ENCODE results near the gene DIP2A.

DIP2A gene, protein sequence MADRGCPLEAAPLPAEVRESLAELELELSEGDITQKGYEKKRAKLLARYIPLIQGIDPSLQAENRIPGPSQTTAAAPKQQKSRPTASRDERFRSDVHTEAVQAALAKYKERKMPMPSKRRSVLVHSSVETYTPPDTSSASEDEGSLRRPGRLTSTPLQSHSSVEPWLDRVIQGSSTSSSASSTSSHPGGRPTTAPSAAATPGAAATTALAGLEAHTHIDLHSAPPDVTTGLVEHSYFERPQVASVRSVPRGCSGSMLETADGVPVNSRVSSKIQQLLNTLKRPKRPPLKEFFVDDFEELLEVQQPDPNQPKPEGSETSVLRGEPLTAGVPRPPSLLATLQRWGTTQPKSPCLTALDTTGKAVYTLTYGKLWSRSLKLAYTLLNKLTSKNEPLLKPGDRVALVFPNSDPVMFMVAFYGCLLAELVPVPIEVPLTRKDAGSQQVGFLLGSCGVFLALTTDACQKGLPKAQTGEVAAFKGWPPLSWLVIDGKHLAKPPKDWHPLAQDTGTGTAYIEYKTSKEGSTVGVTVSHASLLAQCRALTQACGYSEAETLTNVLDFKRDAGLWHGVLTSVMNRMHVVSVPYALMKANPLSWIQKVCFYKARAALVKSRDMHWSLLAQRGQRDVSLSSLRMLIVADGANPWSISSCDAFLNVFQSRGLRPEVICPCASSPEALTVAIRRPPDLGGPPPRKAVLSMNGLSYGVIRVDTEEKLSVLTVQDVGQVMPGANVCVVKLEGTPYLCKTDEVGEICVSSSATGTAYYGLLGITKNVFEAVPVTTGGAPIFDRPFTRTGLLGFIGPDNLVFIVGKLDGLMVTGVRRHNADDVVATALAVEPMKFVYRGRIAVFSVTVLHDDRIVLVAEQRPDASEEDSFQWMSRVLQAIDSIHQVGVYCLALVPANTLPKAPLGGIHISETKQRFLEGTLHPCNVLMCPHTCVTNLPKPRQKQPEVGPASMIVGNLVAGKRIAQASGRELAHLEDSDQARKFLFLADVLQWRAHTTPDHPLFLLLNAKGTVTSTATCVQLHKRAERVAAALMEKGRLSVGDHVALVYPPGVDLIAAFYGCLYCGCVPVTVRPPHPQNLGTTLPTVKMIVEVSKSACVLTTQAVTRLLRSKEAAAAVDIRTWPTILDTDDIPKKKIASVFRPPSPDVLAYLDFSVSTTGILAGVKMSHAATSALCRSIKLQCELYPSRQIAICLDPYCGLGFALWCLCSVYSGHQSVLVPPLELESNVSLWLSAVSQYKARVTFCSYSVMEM (N-terminal part only)

DNA sequence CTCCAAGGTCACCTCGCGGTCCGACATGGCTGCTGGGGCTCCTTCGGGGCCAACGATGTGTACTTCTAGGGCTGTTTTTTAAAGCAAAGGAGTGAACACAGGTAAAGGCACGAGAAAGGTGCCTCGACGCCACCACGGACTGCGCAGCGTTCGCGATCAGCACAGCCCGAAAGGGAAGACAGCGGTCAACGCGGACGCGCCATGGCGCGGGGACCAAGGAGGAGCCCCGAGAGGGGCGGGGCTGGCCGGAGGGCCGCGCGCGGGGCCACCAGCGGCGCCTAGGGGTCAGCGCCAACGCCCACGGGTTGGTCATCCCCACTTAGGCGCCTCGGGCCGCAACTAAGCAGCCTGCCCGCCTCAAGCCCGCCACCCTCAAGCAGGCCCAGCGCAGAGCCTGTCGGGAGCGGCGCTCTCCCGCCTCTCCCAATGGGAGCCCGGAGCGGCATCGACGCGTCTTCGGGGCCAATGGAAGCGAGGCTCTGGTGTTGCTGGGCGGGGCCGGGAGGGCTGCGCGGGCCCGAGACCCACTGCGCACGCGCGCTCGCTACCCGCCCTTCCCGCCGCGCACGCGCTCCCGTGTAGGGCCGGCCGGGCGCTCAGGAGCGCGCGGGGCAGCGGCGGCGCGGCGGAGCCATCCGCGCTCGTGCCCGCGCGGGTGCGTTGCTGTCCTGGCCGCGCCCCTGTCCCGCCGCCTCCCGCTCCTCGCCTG is at the start of gene DIP2A:
Gene DIP2A (plus strand): TSS at position 577 of the 709 bp plus-strand sequence. CDS start 241 bp downstream, outside the sequence.
- DNase-seq (ENCODE audit: low spot score): peak; percentile 97

DNA sequence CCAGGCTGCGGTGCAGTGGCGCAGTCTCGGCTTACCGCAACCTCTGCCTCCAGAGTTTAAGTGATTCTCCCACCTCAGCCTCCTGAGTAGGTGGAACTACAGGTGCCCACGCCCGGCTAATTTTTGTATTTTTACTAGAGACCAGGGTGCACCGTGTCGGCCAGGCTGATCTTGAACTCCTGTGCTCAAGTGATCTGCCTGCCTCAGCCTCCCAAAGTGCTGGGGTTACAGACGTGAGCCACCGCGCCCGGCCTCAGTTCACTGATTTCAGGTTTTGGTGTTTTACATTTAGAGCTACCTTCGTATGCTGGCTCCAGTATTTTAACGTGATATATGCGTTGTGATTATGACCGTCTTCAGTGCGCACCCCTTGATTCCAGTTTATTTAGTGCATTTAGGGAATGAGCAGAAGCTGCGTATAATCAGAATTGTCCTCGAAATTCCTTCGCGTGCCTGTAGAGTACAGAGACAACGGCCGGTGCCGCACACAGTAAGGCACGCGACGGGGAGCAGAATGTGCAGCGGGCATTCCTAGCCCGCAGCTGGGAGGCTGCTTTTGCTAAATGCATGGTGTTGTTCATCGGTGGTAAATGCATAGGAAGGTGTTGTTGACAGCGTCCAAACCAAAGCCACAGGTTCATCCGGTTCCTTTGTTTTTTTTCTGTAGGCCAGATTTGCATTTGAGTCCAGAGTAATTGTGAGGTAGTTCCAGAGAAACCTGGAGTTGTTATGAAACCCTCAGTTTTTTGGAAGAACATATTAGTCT is 48.9 kb upstream of the DIP2A start:
- no peak for DNase-seq (ENCODE audit: low spot score)

DNA sequence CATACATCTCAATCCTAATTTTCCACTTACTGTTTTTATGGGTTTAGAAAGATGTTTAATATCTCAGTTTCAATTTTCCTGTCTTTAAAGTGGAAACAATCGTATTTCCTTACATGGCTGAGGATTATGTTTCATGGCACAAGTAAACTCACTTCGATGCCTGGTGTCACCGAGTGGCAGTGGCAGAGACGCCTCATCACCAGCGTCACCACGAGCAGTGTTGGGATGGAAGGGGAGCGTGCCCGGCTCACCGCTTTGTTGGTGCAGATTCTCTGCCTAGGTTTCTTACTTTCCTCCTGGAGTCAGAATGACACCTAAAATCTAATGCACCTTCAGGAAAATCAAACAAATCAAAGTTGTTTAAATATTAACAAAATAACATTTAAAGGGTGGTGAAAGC is 48.2 kb upstream of the DIP2A start:
- no peak for DNase-seq (ENCODE audit: low spot score)

DNA sequence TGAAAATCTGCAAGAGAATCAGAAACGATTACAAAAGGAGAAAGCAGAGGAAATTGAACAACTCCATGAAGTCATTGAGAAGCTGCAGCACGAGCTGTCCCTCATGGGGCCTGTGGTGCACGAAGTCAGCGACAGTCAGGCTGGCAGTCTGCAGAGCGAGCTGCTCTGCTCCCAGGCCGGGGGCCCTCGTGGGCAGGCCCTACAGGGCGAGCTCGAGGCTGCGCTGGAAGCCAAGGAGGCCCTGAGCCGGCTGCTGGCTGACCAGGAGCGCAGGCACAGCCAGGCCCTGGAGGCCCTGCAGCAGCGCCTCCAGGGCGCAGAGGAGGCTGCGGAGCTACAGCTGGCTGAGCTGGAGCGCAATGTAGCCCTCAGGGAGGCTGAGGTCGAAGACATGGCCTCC is 47.5 kb upstream of the DIP2A start:
- DNase-seq (ENCODE audit: low spot score): no peak

DNA sequence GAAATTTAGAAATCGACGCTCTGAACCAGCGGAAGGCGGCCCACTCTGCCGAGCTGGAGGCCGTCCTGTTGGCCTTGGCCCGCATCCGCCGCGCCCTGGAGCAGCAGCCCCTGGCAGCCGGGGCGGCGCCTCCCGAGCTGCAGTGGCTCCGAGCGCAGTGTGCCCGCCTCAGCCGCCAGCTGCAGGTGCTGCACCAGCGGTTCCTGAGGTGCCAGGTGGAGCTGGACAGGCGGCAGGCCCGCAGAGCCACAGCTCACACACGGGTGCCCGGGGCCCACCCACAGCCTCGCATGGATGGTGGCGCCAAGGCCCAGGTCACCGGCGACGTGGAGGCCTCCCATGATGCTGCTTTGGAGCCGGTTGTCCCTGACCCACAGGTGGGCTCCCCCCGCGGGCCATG is 47.0 kb upstream of the DIP2A start:
- no peak for DNase-seq (ENCODE audit: low spot score)

DNA sequence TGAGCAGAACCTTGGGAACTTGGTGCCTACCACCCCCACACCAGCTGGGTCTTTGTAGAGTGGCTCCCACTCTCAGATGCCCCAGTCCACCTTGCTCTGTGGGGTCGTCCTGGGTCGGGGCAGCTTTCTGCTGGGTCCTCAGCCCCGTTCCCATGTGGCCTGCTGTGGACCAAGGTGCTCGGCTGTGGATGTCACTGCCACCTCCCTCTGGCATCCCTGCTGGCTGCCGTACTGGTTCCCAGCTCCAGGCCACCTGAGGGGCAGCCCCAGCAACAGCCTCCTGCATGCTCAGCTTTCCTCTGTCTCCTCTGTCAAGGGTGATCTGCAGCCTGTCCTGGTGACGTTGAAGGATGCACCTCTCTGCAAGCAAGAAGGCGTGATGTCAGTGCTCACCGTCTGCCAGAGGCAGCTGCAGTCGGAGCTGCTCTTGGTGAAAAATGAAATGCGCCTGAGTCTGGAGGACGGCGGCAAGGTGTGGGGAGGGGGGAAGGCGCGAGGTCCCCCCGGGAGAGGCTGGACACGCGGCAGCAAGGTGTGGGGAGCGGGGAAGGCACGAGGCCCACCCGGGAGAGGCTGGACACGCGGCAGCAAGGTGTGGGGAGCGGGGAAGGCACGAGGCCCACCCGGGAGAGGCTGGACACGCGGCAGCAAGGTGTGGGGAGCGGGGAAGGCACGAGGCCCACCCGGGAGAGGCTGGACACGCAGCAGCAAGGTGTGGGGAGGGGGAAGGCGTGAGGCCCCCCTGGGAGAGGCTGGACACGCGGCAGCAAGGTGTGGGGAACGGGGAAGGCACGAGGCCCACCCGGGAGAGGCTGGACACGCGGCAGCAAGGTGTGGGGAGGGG is 45.9 kb upstream of the DIP2A start:
- no peak for DNase-seq (ENCODE audit: low spot score)

DNA sequence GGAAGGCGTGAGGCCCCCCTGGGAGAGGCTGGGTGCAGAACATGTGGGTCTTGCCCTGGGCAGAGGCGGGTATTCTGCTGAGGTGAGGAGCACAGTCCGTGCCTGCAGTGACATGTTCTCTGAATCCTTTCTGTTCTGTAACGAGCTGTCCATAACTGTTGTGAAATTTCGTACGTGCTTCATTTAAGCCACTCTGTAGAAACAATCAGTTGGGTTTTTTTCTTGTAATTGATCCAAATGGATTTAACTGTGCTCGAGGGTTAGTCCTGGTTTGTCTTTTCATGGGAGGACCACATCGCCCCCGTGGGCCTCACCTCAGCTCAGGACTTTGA is 45.4 kb upstream of the DIP2A start:
- no peak for DNase-seq (ENCODE audit: low spot score)

DNA sequence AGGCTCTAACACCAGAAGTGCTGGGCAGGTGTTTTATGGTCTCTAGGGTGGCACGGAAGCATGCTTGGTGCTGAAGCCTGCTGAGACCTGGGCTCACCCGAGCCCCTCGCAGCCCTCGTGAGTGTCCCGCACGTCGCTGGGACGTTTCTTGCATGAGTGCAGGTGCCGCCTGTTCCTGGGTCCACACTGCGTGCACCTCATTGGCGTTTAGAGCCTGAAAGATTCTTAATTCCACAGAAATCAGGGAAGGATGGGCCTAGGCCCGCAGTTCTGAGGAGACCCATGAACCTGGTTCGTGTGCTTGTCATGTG is 43.8 kb upstream of the DIP2A start:
- no peak for DNase-seq (ENCODE audit: low spot score)

DNA sequence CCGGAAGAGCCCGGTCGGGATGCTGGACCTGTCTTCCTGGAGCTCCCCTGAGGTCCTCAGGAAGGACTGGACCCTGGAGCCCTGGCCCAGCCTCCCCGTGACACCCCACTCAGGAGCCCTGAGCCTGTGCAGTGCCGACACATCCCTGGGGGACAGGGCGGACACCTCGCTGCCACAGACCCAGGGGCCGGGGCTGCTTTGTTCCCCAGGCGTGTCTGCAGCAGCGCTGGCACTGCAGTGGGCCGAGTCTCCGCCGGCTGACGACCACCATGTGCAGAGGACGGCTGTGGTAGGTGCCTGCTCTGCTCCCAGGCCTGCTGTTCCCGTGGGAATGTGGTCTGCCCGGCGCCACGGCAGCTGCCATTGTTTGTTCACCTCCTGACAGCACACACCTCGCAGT is 42.1 kb upstream of the DIP2A start:
- DNase-seq (ENCODE audit: low spot score): no peak

DNA sequence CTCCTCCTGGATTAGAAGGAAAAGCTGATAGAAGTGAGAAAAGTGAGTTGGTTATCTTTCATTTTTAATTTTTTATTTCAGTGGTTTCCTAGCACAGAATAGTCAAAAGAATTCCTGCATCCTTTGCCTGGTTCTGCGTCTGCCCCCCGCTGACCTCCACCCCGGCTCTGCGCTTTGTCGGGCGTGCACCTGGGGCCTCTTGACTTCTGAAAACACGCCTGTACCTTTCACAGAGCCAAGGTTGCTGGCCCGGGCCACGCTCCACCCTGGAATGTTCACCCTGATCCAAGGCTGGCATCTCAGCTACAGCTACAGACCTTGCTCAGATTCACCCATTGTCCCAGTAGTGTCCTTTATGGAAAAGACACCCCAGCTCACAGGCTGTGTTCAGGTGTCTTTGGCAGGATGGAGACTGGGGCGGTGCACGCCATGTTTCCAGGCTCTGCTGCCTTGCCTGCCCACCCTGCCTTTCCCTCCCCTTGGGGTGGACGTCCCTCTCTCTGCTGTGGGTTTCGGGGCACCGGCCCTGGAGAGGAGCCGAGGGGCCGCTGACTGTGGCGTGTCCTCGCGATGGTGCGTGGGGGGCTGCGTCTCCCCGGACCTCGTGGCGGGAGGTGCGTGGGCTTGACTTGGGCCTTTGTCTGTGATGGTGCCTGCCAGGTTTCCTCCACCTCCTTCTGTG is 40.3 kb upstream of the DIP2A start:
- DNase-seq (ENCODE audit: low spot score): no peak

DNA sequence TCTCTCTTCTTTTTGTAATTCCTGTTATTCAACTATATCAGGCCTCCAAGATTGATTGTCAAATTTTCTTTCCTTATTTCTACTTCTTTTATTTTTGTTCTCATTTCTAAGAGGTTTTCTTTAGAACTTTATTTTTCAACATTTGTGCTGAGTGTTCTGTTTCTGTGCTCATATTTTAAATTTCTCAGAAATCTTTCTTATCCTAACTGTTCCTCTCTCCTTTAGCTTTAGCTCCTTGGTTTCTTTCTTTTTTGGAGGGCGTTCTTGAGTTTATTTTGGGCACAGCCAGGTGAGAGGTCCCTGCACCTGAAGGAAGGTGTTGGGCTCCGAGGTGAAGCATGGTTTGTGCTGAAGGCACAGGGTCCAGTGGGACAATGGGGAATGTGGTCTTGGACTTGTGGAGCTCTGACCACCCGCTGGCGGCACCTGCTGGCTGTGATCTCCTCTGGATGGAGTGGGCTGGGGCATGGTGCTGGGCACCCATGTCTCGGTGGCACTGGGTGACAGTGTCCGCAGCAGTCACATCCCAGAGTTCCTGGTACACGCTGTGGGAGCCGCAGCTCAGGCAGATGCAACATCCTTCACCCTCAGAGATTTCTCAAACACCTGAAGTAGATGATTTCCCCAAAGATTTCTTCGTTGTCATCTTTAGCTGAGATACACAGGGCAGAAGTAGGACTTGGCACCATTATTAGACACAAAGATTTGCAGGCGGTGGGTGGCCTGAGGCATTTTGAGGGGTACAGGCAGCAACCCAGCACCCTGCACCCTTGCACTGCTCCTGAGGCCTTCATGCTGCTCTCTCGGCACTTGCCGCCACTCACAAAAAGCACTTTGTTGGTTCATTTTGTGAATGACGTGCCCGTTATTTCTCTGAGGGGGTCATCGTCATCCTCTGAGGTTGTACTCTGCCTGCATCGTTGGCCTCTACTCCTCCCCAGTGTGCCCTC is 38.2 kb upstream of the DIP2A start:
- DNase-seq (ENCODE audit: low spot score): no peak

DNA sequence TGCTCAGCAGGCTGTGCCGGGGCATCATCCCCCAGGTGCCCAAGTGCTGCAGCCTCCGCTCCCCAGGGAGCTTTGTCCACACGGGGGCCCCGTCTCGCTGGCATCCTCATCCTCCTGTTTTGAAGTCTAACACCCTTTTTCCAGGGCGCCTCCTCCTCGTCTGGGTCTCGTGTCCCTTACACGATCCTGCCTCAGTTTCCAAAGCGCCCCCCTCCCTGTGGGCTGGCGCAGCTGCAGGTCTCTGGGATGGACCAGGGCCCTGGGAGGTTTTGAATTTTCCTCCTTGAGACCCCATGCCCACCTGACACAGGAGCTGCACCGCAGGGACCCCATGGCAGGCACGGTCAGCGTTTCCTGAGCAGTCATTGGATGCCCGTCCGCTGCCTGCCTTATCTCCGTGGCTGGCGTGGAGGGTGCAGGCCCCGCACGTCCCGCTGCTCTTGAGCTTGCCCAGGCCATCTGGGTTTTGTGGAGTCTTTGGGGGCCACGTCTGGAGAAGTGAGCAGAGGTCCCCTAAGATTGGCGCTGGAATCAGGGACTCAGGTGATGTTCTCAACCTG is 37.4 kb upstream of the DIP2A start:
- DNase-seq (ENCODE audit: low spot score): no peak

DNA sequence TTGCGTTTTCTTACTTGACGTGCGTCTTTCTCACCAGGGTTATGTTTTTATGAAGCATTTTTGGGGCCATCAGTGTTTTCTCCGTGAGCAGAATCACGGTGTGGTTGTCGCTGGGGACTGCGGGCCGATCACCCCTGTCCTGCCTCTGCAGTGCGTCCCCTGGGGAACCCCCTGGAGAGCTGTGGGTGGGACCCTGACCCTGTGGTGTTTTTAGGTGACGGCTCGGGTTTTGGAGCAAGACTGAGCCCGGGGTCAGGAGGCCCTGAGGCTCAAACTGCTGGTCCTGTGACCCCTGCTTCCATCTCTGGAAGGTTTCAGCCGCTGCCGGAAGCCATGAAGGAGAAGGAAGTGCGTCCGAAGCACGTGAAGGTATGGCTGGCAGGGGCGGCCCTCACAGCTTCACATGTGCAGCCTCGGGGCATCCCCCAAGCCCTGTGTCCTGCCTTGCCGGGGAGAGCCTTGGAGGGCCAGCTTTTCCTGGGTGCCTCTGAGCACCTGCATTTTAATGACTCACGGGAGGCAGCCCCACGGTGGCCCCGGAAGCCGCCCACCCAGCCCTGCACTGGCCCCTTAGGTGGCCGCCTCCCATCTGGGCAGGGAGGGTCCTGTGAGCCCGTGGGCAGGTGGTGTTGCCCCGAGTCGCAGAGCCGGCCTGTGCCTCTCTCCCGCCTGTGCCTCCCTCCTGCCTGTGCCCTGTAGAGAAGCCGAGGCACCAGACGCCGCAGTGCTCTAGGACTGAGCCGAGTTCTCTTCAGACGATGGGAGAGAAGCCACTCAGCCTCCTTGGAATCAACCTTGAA is 36.7 kb upstream of the DIP2A start:
- no peak for DNase-seq (ENCODE audit: low spot score)

DNA sequence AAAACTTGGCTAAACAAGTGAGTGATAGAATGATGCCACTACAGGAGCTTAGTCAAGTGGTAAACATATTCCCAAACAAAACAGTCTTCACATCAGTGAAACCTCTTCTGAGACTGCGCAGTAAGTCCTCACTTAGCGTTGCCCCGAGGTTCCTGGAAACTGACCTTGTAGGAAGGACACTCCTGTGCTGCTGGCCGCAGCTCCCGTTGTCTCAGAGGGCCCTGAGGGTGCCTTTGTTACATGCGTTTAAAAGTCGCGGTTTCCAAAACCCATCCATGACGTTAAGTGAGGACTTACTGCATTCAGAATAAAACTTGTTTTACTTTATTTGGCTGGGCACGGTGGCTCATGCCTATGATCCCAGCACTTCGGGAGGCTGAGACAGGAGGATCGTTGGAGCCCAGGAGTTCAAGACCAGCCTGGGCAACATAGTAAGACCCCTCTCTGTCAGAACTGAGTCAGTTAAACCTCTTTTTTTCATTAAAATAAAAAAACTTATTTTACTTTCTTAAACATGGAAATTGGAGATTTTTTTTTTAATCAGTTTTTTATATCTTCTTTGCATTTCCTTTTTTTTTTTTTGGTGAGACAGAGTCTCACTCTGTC is 36.0 kb upstream of the DIP2A start:
- no peak for DNase-seq (ENCODE audit: low spot score)

DNA sequence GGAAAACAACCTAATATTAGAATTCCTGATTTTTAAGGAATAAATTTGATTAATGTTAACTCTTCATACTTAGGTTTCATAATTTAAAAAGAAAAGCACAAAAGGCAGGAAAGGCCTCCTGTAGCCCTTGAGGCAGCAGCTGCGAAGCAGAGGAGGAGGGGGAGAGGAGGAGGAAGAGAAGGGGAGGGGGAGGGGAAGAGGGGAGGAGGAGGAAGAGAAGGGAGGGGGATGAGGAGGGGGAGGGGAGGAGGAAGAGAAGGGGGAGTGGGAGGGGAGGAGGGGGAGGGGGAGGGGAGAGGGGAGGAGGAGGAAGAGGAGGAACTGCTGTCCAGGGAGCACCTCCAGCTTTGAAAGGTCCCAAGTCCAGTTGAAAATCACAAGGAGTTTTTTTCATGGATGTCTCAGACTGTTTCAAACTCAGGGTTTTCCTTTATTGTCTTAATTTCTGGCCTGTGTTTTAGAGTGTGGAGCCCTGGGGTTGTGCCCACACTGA is 35.1 kb upstream of the DIP2A start:
- DNase-seq (ENCODE audit: low spot score): no peak

DNA sequence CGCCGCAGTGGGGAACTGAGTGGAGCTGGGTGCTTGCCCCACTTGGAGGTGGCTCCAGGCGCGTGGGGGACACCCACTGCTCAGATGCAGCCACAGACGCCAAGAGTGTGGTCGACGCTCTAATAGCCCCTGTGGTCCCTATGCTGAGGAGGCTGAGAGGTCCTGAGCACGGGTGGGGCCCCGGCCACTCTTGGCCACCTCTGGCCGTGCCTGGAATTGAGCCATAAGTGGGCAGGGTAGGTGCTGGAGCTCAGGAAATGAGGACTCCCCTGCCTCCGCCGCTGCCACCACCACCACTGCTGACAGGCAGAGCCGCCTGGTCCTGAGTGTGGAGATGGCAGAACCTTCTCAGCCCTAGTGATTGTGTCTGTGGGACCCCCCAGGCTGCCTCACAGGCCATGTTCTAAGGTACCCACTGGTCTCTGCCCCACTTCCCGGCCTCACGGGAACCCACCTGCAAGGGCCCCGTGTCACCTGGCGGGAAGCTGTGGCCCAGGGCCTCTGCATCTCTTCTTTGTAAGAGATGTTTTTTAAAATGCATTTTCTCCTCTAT is 34.6 kb upstream of the DIP2A start:
- no peak for DNase-seq (ENCODE audit: low spot score)

DNA sequence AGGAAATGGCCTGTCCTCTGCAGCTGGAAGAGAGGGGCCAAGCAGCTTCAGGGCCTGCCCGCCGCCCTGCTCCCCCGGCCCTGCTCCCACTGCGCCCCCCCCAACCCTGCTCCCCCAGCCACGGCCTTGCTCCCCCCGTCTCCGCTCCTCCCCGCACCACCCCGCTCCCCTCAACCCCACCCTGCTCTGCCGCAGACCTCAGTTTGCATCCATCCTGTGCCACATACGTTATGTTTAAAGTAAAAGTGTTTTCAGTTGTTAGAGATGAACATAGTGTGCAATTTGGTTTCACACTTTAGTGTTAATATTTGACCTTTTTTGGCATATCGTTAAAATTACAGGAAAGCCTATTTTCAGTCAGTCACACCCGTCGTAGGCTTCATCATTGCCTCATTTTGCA is 34.1 kb upstream of the DIP2A start:
- no peak for DNase-seq (ENCODE audit: low spot score)

Data from SW480 (cell line).